T-cell (primary cell): ENCODE results near the gene BRPF1. TPM values are rescaled to one million over a fixed set of nuclear protein-coding genes. Genes with fewer than 3 reads are reported as not detected.

Source experiments
- ATAC-seq, 4 experiments: fragments of 200-7000 bp in 3 of 4; fragments of 150-1000 bp in 1 of 4; cut with Tn5 transposase; replicated peaks in 1 of 4; 1 replicate in 3 of 4; 2 replicates in 1 of 4; pipeline ENCODE4 v1.10.0; 2021; ENCODE audit warnings: moderate library complexity in 3 of 4, mild to moderate bottlenecking in 2 of 4, moderate number of reproducible peaks in 1 of 4
- CTCF ChIA-PET, 2 donors: fragments of 300-600 bp; sonication (Branson Sonifier 250); formaldehyde crosslinking; loops; one replicate each; lab custom pipeline; 2022; ENCODE audit warnings: antibody characterized with exemption in 2 of 2; lab: Charles Lee
- POLR2A ChIA-PET, 2 donors: fragments of 300-600 bp; sonication (Branson Sonifier 250); formaldehyde crosslinking; loops; one replicate each; lab custom pipeline; 2022; ENCODE audit warnings: antibody characterized with exemption in 2 of 2; lab: Charles Lee
- DNase-seq, 35 experiments: peaks; one replicate each; pipeline versions ENCODE4 v3.0.0 to v3.0.0-alpha.2; 2013 to 2023
- H3K27ac ChIP-seq: one replicate; pipeline ENCODE4 v1.5.1; 2013; ENCODE audit warnings: low read length
- H3K27me3 ChIP-seq, 2 experiments: replicated peaks in 1 of 2; 1 replicate in 1 of 2; 2 replicates in 1 of 2; pipeline versions ENCODE4 v1.6.1 to v1.7.0; 2013; ENCODE audit warnings: low read length in 1 of 2, mixed read lengths in 1 of 2; ENCODE audit not compliant: control insufficient read depth in 2 of 2, insufficient read depth in 2 of 2; ENCODE audit errors: extremely low read depth in 1 of 2
- H3K36me3 ChIP-seq, 2 donors: 1 replicate in 1 of 2; 2 replicates in 1 of 2; pipeline versions ENCODE4 v1.6.1 to v1.7.0; 2013; ENCODE audit warnings: low read length in 1 of 2; ENCODE audit not compliant: control insufficient read depth in 2 of 2, insufficient read depth in 1 of 2; ENCODE audit errors: extremely low read depth in 1 of 2
- H3K4me1 ChIP-seq, 2 experiments: 1 replicate in 1 of 2; 2 replicates in 1 of 2; pipeline versions ENCODE4 v1.6.1 to v1.7.0; 2013; ENCODE audit warnings: low read length in 2 of 2, mixed read lengths in 1 of 2; ENCODE audit not compliant: insufficient read depth in 2 of 2, control insufficient read depth in 1 of 2; ENCODE audit errors: extremely low read depth in 1 of 2
- H3K4me3 ChIP-seq, 2 donors: 1 replicate in 1 of 2; 2 replicates in 1 of 2; pipeline versions ENCODE4 v1.5.1 to v1.7.0; 2013; ENCODE audit warnings: mild to moderate bottlenecking in 2 of 2, low read length in 1 of 2, moderate library complexity in 1 of 2; ENCODE audit not compliant: control insufficient read depth in 1 of 2; ENCODE audit errors: extremely low read depth in 1 of 2
- H3K9me3 ChIP-seq: 2 replicates; pipeline ENCODE4 v1.7.0; 2013
- H3K27ac Mint-ChIP-seq, 2 donors: one replicate each; pipeline ENCODE4 v1.8.0; 2020 to 2021; ENCODE audit warnings: mild to moderate bottlenecking in 2 of 2, mixed read lengths in 2 of 2
- H3K27me3 Mint-ChIP-seq, 2 donors: one replicate each; pipeline ENCODE4 v1.8.0; 2021 to 2022; ENCODE audit warnings: mixed read lengths in 2 of 2
- H3K36me3 Mint-ChIP-seq: one replicate; pipeline ENCODE4 v1.8.0; 2021; ENCODE audit warnings: mixed read lengths
- H3K4me1 Mint-ChIP-seq, 3 donors: one replicate each; pipeline ENCODE4 v1.8.0; 2020 to 2022; ENCODE audit warnings: mixed read lengths in 3 of 3, mild to moderate bottlenecking in 1 of 3
- H3K4me3 Mint-ChIP-seq, 3 donors: one replicate each; pipeline ENCODE4 v1.8.0; 2020 to 2022; ENCODE audit warnings: mild to moderate bottlenecking in 3 of 3, mixed read lengths in 3 of 3, moderate library complexity in 3 of 3
- H3K9me3 Mint-ChIP-seq, 3 donors: one replicate each; pipeline ENCODE4 v1.8.0; 2020 to 2022; ENCODE audit warnings: mixed read lengths in 3 of 3
- WGBS: methylation state at CpG from one replicate; pipeline ENCODE4 v1.1.5; 2013; ENCODE audit warnings: missing lambda C conversion rate; ENCODE audit not compliant: insufficient coverage; 5-methylcytosine and 5-hydroxymethylcytosine counted together
- total RNA-seq, 35 experiments: library from RNA in 6 of 35; stranded (reverse) in 6 of 35; fragments of 120-200 nt in 1 of 35; gene quantifications; one replicate each; pipeline versions ENCODE4 v1.2.1 to v1.2.4 and lab custom pipeline; 2013 to 2026

BRPF1 gene
- total RNA-seq, 5 donors from 2014 or later (not counting 1 experiment from before 2014, with no cell fraction given): 28.6 to 46.3 (median 39.0) TPM

DNA sequence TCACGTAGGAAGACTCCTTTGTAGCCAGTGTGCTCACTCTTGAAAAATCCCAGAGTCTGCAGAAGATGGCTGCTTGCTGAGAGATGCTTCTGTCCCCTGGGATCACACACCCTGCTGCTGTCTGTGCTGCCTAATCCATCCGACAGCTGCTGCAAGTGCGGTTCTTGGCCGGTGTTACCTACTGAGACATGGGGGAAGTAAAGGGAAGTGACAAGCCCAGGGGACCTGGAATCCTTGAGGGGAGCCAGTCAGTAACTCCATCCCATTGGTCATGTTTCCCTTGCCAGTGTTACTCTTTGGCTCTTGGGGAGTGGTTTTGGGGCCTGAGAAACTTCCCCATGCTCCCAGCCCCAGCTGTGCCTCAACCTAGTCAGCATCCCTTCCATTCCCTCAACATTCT is 36.2 kb upstream of the BRPF1 start:
- 100% methylated on average over 4 of the region's 4 CpGs for WGBS

DNA sequence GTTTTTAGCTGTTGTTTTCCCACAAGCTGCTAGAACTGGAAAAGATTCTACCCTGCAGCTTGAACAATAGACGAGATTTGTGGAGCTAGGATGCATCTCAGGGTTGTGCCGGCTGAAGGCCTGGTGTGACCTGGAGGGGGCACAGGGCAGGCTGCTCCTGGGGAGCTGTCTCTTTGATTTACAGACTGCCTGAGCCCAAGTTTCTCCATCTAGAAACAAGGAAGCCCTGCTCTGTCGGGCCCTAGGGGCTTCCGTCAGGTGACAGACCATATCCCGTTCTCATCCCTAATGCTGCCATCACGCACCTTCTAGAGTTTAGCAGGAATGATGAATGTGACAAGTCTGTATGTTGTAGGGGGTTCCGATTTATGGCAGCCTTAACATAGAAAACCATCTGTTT is 35.8 kb upstream of the BRPF1 start:
- H3K4me1 ChIP-seq: no peaks in the 10 kb centered on the region
- H3K27me3 ChIP-seq: peaks cover 0 to 2% of the 10 kb centered on the region in 2 experiments
- CTCF ChIA-PET: no interaction called here
- ATAC-seq (no peak), DNase-seq (no peak)
- Mint-ChIP-seq H3K27ac (no peak overlapping the region), H3K36me3 (peaks cover 69% of the 10 kb centered on the region), H3K4me1 (no peaks in the 10 kb centered on the region), H3K27me3 (no peaks in the 10 kb centered on the region), H3K9me3 (no peaks in the 10 kb centered on the region), H3K4me3 (no peak overlapping the region)
- peaks cover 34 to 81% of the 10 kb centered on the region in 2 donors for H3K36me3 ChIP-seq
- H3K27ac ChIP-seq: no peak overlapping the region
- no peaks in the 10 kb centered on the region for H3K9me3 ChIP-seq
- POLR2A ChIA-PET: no interaction called here
- no peak overlapping the region for H3K4me3 ChIP-seq
- 95% methylated on average over 2 of the region's 7 CpGs for WGBS

More for the DNA sequence above, 36.2 kb upstream of the BRPF1 start:
- ChIA-PET CTCF (no interaction called here), POLR2A (no interaction called here)
- no peaks in the 10 kb centered on the region for H3K9me3 ChIP-seq
- no peak overlapping the region for H3K27ac ChIP-seq
- DNase-seq (no peak), ATAC-seq (no peak)
- peaks cover 35 to 83% of the 10 kb centered on the region in 2 donors for H3K36me3 ChIP-seq
- H3K4me1 ChIP-seq: no peaks in the 10 kb centered on the region
- Mint-ChIP-seq H3K4me1 (no peaks in the 10 kb centered on the region), H3K4me3 (no peak overlapping the region), H3K36me3 (peaks cover 71% of the 10 kb centered on the region), H3K27ac (no peak overlapping the region), H3K27me3 (no peaks in the 10 kb centered on the region), H3K9me3 (no peaks in the 10 kb centered on the region)
- no peak overlapping the region for H3K4me3 ChIP-seq
- H3K27me3 ChIP-seq: peaks cover 0 to 2% of the 10 kb centered on the region in 2 experiments

DNA sequence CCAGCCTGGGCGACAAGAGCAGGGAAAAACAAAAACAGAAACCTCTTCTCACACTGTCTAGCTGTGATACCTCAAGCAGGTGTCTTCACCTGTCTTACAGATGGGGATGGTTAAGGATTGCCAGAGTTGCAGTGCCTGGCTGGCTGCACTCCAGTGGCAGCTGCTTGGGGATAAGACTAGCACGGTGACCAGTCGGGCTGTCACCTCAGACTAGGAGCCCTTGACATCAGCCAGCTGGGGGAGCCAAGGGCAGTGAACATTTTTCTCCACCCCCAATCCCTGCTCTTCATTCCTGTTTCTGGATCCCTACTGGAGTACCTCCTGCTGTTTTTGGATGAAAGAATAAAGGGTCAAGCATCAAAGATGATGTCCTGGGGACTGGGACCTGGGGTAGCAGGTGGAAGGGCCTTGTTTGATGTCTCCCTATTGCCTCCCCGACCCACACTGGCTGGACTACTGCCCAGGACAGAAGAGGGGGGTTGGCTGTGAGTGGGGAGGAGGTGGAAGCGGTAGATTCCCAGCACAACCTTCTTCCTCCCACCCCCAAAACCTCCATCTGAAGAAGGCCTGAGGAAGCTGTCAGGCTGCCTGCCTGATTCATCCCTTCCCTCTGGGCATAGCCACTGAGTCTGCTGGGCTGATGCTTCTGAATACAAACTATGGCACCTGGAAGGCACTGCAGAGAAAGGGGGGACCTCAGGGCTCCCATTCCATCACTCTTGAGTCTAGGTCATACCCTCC is 34.9 kb upstream of the BRPF1 start:
- Mint-ChIP-seq H3K27ac (no peak overlapping the region), H3K9me3 (no peaks in the 10 kb centered on the region), H3K4me1 (no peaks in the 10 kb centered on the region), H3K36me3 (peaks cover 71% of the 10 kb centered on the region), H3K4me3 (no peak overlapping the region), H3K27me3 (no peaks in the 10 kb centered on the region)
- ChIA-PET POLR2A (interaction anchor here in 1 of 2 donors (0.7 kb wide), 1 partner anchor 70 kb away, joined by 3 read pairs; no protein-coding TSS in a partner anchor), CTCF (no interaction called here)
- H3K4me1 ChIP-seq: no peaks in the 10 kb centered on the region
- H3K9me3 ChIP-seq: no peaks in the 10 kb centered on the region
- DNase-seq: no peak
- H3K36me3 ChIP-seq: peaks cover 34 to 75% of the 10 kb centered on the region in 2 donors
- no peak overlapping the region for H3K4me3 ChIP-seq
- H3K27me3 ChIP-seq: peaks cover 0 to 2% of the 10 kb centered on the region in 2 experiments
- no peak overlapping the region for H3K27ac ChIP-seq
- no peak for ATAC-seq
- WGBS: 93% methylated on average over 2 of the region's 5 CpGs

DNA sequence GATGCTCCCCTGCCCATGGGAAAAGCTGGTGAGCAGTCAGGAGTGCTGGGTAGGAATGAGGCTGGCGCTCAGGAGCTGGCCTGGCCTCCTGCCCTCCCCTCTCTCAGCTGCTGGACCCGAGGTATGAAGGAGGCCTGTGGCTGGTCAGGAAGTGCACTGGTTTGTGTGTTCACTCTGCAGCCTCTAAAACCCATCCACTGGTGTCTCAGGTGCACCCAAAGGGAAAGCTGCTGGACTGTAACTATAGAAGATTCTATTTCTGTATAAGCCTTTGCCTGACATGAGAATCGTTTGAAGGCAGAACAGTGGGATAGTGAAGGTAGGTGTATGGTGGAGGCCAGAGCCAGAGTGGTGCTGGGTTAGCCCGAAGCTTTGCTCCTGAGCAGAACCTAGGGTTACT is 33.6 kb upstream of the BRPF1 start:
- no peak overlapping the region for H3K27ac Mint-ChIP-seq
- H3K4me1 Mint-ChIP-seq: peaks cover under 1 to 3% (median 2%) of the 10 kb centered on the region in 3 donors
- Histone ChIP-seq H3K4me1 (no peaks in the 10 kb centered on the region), H3K4me3 (no peak overlapping the region), H3K27ac (no peak overlapping the region), H3K27me3 (peaks cover 0 to 6% of the 10 kb centered on the region in 2 experiments), H3K9me3 (no peaks in the 10 kb centered on the region), H3K36me3 (peaks cover 34 to 71% of the 10 kb centered on the region in 2 donors)
- no peak for ATAC-seq
- 100% methylated on average over 1 of the region's 4 CpGs for WGBS
- H3K36me3 Mint-ChIP-seq: peaks cover 73% of the 10 kb centered on the region
- H3K27me3 Mint-ChIP-seq: peaks cover 0 to 2% of the 10 kb centered on the region in 2 donors
- no peak overlapping the region for H3K4me3 Mint-ChIP-seq
- no peaks in the 10 kb centered on the region for H3K9me3 Mint-ChIP-seq
- POLR2A ChIA-PET: no interaction called here
- CTCF ChIA-PET: no interaction called here
- no peak for DNase-seq

DNA sequence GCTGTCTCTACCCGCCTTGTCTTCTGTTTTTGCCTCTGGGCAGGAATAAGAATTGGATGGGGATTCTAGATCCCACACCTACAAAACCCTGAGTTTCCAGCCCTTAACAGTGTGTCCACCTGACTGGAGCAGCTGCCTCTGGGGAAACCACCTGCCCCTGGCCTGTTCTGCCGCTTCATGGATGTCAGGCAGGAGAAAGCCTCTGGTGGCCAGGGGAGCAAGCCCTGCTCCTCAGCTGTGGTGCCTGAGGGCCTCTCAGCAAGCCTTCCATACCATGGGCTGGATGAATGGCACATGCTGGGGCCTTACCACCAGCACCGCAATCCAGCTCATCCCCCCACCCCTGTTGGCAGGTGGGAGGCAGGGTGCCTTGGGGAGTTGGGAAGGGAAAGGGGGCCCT is 33.2 kb upstream of the BRPF1 start:
- no peak overlapping the region for H3K4me3 Mint-ChIP-seq
- ATAC-seq (no peak), DNase-seq (no peak)
- 100% methylated on average over 1 of the region's 3 CpGs for WGBS
- peaks cover 5 to 7% (median 5%) of the 10 kb centered on the region in 3 donors for H3K4me1 Mint-ChIP-seq
- Histone ChIP-seq H3K27me3 (peaks cover under 1 to 10% of the 10 kb centered on the region in 2 experiments), H3K27ac (no peak overlapping the region), H3K4me1 (no peaks in the 10 kb centered on the region), H3K9me3 (no peaks in the 10 kb centered on the region), H3K4me3 (no peak overlapping the region), H3K36me3 (peaks cover 32 to 67% of the 10 kb centered on the region in 2 donors)
- H3K9me3 Mint-ChIP-seq: no peaks in the 10 kb centered on the region
- CTCF ChIA-PET: interaction anchor here in 1 of 2 donors (0.6 kb wide), 1 partner anchor 626 kb away, joined by 3 read pairs; no protein-coding TSS in a partner anchor
- POLR2A ChIA-PET: interaction anchor here in 1 of 2 donors (0.7 kb wide), 1 partner anchor 131 kb away, joined by 10 read pairs; no protein-coding TSS in a partner anchor
- H3K27ac Mint-ChIP-seq: no peak overlapping the region
- peaks cover 0 to 6% of the 10 kb centered on the region in 2 donors for H3K27me3 Mint-ChIP-seq
- peaks cover 73% of the 10 kb centered on the region for H3K36me3 Mint-ChIP-seq

DNA sequence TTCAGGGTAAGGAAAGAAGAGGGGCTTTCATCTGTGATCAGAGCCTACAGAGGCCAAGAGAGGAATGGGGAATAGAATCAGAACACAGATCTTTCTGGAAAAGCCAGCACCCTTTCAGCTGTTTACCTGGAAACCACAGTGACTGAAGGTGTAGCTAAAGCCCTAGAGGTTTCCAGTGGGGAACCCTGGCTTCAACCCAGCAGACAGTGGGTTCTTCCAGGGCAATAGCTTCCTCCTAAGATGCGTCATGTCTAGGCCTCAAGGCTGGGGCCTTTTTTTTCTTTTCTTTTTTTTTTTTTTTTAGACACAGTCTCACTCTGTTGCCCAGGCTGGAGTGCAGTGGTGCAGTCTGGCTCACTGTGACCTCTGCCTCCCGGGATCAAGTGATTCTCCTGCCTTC is 31.0 kb upstream of the BRPF1 start:
- WGBS: 100% methylated on average over 1 of the region's 2 CpGs
- H3K4me1 ChIP-seq: peaks cover 4 to 17% of the 10 kb centered on the region in 2 experiments
- Mint-ChIP-seq H3K9me3 (no peaks in the 10 kb centered on the region), H3K27ac (no peak overlapping the region), H3K4me1 (peaks cover 10 to 18% (median 13%) of the 10 kb centered on the region in 3 donors), H3K27me3 (peaks cover 7 to 17% of the 10 kb centered on the region in 2 donors), H3K36me3 (peaks cover 53% of the 10 kb centered on the region), H3K4me3 (no peak overlapping the region)
- ChIA-PET CTCF (no interaction called here), POLR2A (interaction anchor here (0.6 to 0.7 kb wide), 2 partner anchors 37 to 332 kb away, joined by 5 to 14 read pairs; no protein-coding TSS in a partner anchor)
- no peak for DNase-seq
- H3K9me3 ChIP-seq: no peaks in the 10 kb centered on the region
- no peak for ATAC-seq
- H3K36me3 ChIP-seq: peaks cover 25 to 45% of the 10 kb centered on the region in 2 donors
- H3K27me3 ChIP-seq: peaks cover 2 to 28% of the 10 kb centered on the region in 2 experiments
- no peak overlapping the region for H3K4me3 ChIP-seq
- H3K27ac ChIP-seq: no peak overlapping the region
